DND-41 (cell line): ENCODE data around the gene PRKCZ.

Experiments used
- ATAC-seq: fragments of 200-7000 bp; cut with Tn5 transposase; 3 replicates; pipeline ENCODE4 v1.9.1; 2021; ENCODE audit warnings: low read depth; ENCODE audit not compliant: insufficient read depth
- DNase-seq: peaks from one replicate; pipeline ENCODE4 v3.0.0-alpha.2; 2020
- H2AFZ ChIP-seq: 2 replicates; pipeline ENCODE4 v1.6.0; 2012; ENCODE audit warnings: low read depth, low read length
- H3K27ac ChIP-seq: 2 replicates; pipeline ENCODE4 v1.5.1; 2012; ENCODE audit warnings: low read length, inconsistent platforms
- H3K27me3 ChIP-seq: fragments of 200-600 bp; sonication (generic); 2 replicates; pipeline ENCODE4 v1.6.0; 2012; ENCODE audit warnings: low read length, mild to moderate bottlenecking, inconsistent platforms; ENCODE audit not compliant: insufficient read depth, poor library complexity
- H3K36me3 ChIP-seq: 2 replicates; pipeline ENCODE4 v1.5.1; 2012; ENCODE audit warnings: low read length, inconsistent platforms; ENCODE audit not compliant: insufficient read depth
- H3K4me1 ChIP-seq: 2 replicates; pipeline ENCODE4 v1.5.1; 2012; ENCODE audit warnings: mild to moderate bottlenecking, low read length; ENCODE audit not compliant: insufficient read depth
- H3K4me2 ChIP-seq: 2 replicates; pipeline ENCODE4 v1.6.0; 2012; ENCODE audit warnings: mild to moderate bottlenecking, moderate library complexity, low read length, inconsistent platforms; ENCODE audit not compliant: insufficient read depth
- H3K4me3 ChIP-seq, 2 experiments: fragments of 200-600 bp in 1 of 2; shearing (Covaris generic) in 1 of 2; 2 replicates each; pipeline ENCODE4 v1.5.1; 2012 to 2016; ENCODE audit warnings: inconsistent platforms in 2 of 2, low read length in 2 of 2, mild to moderate bottlenecking in 2 of 2, low read depth in 1 of 2, moderate library complexity in 1 of 2
- H3K79me2 ChIP-seq: 2 replicates; pipeline ENCODE4 v1.6.0; 2012; ENCODE audit warnings: low read length, inconsistent platforms; ENCODE audit not compliant: insufficient read depth
- H3K9ac ChIP-seq: 2 replicates; pipeline ENCODE4 v1.6.0; 2012; ENCODE audit warnings: low read depth, mild to moderate bottlenecking, inconsistent platforms, low read length, moderate library complexity
- H3K9me3 ChIP-seq: 2 replicates; pipeline ENCODE4 v1.5.1; 2012; ENCODE audit warnings: low read length, moderate library complexity, mild to moderate bottlenecking, inconsistent platforms; ENCODE audit not compliant: insufficient read depth, severe bottlenecking
- H4K20me1 ChIP-seq: 2 replicates; pipeline ENCODE4 v1.6.0; 2012; ENCODE audit warnings: low read length; ENCODE audit not compliant: insufficient read depth
- EZH2 ChIP-seq: IDR thresholded peaks from 3 replicates; pipeline ENCODE4 v1.6.1; 2012; ENCODE audit warnings: borderline replicate concordance, low read depth, mild to moderate bottlenecking, moderate library complexity, low read length, inconsistent platforms; ENCODE audit not compliant: severe bottlenecking
- TF ChIP-seq, protein P1 (sequence below): IDR thresholded peaks from 2 replicates; pipeline ENCODE4 v1.5.1; 2012; ENCODE audit warnings: borderline replicate concordance, low read length, moderate library complexity, mild to moderate bottlenecking; ENCODE audit not compliant: poor library complexity, severe bottlenecking; ENCODE audit errors: extremely low read depth

The PRKCZ gene

DNA sequence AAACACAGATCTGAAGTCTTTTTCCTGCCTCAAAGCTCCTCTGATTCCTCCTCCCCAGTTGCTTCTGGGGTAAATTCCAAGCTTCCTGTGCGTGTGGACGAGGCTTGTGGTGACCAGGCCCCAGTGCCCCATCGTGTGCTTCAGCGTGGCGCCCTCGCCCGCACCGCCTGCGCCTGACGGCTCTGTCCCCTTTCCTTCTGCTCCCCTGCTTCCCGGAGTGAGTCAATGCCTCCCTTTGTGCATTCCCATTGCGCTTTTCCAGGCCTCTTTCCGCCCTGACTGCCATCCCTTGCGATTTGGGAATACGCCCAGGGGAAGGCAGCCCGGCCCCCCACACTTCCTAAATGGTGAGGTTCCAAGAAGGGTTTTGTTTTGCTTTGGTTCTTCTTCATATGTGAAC lies 108.1 kb downstream of the PRKCZ start:
- Histone ChIP-seq H3K4me2 (no peak overlapping the region), H3K4me3 (no peak overlapping the region), H3K36me3 (no peaks in the 10 kb centered on the region), H3K4me1 (no peaks in the 10 kb centered on the region), H2AFZ (no peak overlapping the region), H3K27ac (no peak overlapping the region), H3K9me3 (no peaks in the 10 kb centered on the region), H3K9ac (no peak overlapping the region), H4K20me1 (no peaks in the 10 kb centered on the region), H3K79me2 (no peaks in the 10 kb centered on the region), H3K27me3 (no peaks in the 10 kb centered on the region)
- ATAC-seq, result no peak
- no peak for DNase-seq
- TF ChIP-seq EZH2, result no peak
- TF ChIP-seq, protein P1, sequence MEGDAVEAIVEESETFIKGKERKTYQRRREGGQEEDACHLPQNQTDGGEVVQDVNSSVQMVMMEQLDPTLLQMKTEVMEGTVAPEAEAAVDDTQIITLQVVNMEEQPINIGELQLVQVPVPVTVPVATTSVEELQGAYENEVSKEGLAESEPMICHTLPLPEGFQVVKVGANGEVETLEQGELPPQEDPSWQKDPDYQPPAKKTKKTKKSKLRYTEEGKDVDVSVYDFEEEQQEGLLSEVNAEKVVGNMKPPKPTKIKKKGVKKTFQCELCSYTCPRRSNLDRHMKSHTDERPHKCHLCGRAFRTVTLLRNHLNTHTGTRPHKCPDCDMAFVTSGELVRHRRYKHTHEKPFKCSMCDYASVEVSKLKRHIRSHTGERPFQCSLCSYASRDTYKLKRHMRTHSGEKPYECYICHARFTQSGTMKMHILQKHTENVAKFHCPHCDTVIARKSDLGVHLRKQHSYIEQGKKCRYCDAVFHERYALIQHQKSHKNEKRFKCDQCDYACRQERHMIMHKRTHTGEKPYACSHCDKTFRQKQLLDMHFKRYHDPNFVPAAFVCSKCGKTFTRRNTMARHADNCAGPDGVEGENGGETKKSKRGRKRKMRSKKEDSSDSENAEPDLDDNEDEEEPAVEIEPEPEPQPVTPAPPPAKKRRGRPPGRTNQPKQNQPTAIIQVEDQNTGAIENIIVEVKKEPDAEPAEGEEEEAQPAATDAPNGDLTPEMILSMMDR, result no peak

DNA sequence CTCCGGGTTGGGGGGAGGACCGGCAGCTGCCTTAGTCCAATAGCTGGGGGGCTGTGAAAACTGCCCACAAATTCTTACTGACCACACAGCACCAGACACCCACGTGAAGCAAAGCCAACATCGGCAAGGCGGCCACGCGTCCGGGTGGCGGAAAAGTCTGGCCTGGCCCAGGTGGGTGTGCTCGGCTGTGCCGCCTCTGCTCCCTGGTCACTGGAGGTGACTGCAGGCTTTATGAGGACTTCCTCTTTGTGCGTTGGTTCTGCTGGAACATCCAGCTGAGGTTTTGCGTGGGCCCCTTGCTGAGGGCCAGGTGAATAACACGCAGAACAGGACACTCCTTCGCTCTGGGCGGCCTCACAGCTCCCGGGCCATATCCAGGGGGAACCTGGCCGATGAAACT lies 108.9 kb downstream of the PRKCZ start:
- ATAC-seq (no peak), DNase-seq (no peak)
- Histone ChIP-seq H3K27me3 (no peaks in the 10 kb centered on the region), H4K20me1 (no peaks in the 10 kb centered on the region), H3K4me1 (no peaks in the 10 kb centered on the region), H3K4me3 (no peak overlapping the region), H3K9me3 (no peaks in the 10 kb centered on the region), H3K4me2 (no peak overlapping the region), H3K27ac (no peak overlapping the region), H3K36me3 (no peaks in the 10 kb centered on the region), H2AFZ (no peak overlapping the region), H3K9ac (no peak overlapping the region), H3K79me2 (no peaks in the 10 kb centered on the region)
- TF ChIP-seq, protein P1, result no peak
- TF ChIP-seq EZH2, result no peak

DNA sequence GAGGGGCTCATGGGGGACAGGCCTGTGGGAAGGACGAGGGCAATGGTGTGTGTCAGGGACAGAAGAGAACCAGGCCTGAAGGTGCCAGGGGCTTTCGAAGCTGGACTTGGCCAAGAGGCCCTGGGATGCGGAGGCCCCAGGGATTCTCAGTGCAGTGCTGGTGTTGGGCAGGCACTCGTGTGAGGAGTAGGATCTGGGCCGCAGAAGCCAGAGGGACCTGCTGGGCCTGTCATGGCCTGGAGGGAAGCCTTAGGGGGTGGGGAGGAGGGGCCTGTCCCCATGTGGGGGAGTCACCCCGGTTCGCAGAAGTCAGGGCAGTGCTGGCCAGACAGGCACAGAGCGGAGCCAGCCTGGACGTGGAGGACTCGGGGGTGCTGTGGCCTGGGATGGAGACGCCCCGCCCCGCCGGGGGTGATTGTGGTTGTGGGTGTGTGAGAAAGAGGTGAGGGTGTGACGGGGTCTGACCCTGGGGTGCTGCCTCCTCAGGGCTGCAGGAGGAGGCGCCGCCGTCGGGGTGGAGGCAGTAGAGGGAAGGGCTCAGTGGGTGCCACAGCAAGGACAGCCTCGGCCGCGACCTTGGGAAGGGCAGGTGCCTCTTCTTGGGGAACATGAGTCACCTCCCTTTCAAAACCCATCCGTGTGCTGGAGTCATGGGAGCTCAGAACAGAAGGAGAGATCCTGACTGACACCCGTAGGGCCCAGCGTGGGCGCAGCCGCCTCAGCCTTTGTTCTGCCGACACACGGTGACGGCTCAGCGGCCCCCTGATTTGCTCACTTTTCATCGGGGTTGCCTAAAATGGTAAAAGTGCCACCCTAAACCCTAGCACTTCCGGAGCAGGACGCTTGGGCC lies 110.5 kb downstream of the PRKCZ start:
- H3K9ac ChIP-seq, result no peak overlapping the region
- H3K4me3 ChIP-seq, result no peak overlapping the region
- DNase-seq (no peak), ATAC-seq (no peak)
- H3K4me2 ChIP-seq, result no peak overlapping the region
- no peaks in the 10 kb centered on the region for H4K20me1 ChIP-seq
- TF ChIP-seq, protein P1, result no peak
- no peak for TF ChIP-seq EZH2
- H3K27me3 ChIP-seq, result no peaks in the 10 kb centered on the region
- no peaks in the 10 kb centered on the region for H3K79me2 ChIP-seq
- no peaks in the 10 kb centered on the region for H3K4me1 ChIP-seq
- H3K36me3 ChIP-seq, result no peaks in the 10 kb centered on the region
- no peaks in the 10 kb centered on the region for H3K9me3 ChIP-seq
- H3K27ac ChIP-seq, result no peak overlapping the region
- H2AFZ ChIP-seq, result no peak overlapping the region
